SU-DHL-6 (cell line): ENCODE results near the gene PPIP5K2.

Source experiments
- H2AFZ ChIP-seq: fragments of 200-600 bp; sonication (generic); 2 replicates; pipeline ENCODE4 v1.6.1; 2014; ENCODE audit warnings: low read depth, mild to moderate bottlenecking, moderate library complexity, mixed read lengths, antibody characterized with exemption, low read length; ENCODE audit not compliant: severe bottlenecking
- H3F3A ChIP-seq: fragments of 200-600 bp; shearing (Covaris generic); 2 replicates; pipeline ENCODE4 v1.6.0; 2016; ENCODE audit warnings: antibody characterized with exemption, mild to moderate bottlenecking; ENCODE audit not compliant: insufficient read depth
- H3K27ac ChIP-seq: fragments of 200-600 bp; sonication (generic); 2 replicates; pipeline ENCODE4 v1.5.1; 2016; ENCODE audit warnings: low read depth, mild to moderate bottlenecking, low read length, moderate library complexity, mixed read lengths
- H3K27me3 ChIP-seq: fragments of 200-600 bp; sonication (generic), shearing (Covaris generic); 2 replicates; pipeline ENCODE4 v1.6.0; 2014; ENCODE audit warnings: mild to moderate bottlenecking, low read length
- H3K36me3 ChIP-seq: fragments of 200-600 bp; sonication (generic); 2 replicates; pipeline ENCODE4 v1.6.1; 2014; ENCODE audit warnings: mild to moderate bottlenecking, low read length, mixed read lengths
- H3K4me2 ChIP-seq: fragments of 300-600, 200-600 bp; shearing (Covaris generic), sonication (generic); 2 replicates; pipeline ENCODE4 v1.6.0; 2014; ENCODE audit warnings: low read length, low read depth, mild to moderate bottlenecking; ENCODE audit not compliant: poor library complexity, severe bottlenecking
- H3K4me3 ChIP-seq: fragments of 200-600 bp; sonication (generic); 2 replicates; pipeline ENCODE4 v1.5.1; 2014; ENCODE audit warnings: antibody characterized with exemption, low read length, mild to moderate bottlenecking, mixed read lengths; ENCODE audit not compliant: insufficient read depth, poor library complexity, severe bottlenecking
- H3K79me2 ChIP-seq: fragments of 200-600 bp; sonication (generic); 2 replicates; pipeline ENCODE4 v1.6.1; 2014; ENCODE audit warnings: mild to moderate bottlenecking, low read length, moderate library complexity; ENCODE audit not compliant: insufficient read depth
- H3K9ac ChIP-seq: fragments of 200-600 bp; sonication (generic); 2 replicates; pipeline ENCODE4 v1.7.0; 2014; ENCODE audit warnings: mild to moderate bottlenecking, low read length
- H3K9me2 ChIP-seq: fragments of 200-600 bp; sonication (generic); replicated peaks from 2 replicates; pipeline ENCODE4 v1.6.1; 2014; ENCODE audit warnings: low read length; ENCODE audit not compliant: insufficient read depth
- H3K9me3 ChIP-seq: fragments of 200-600 bp; sonication (generic); 2 replicates; pipeline ENCODE4 v1.6.1; 2014; ENCODE audit warnings: low read length, mixed read lengths; ENCODE audit not compliant: insufficient read depth
- H4K20me1 ChIP-seq: fragments of 200-600 bp; sonication (generic); 2 replicates; pipeline ENCODE4 v1.6.1; 2014; ENCODE audit warnings: low read depth, mild to moderate bottlenecking, antibody characterized with exemption, low read length, moderate library complexity, mixed read lengths
- EZH2phosphoT487 ChIP-seq: fragments of 200-600 bp; sonication (generic), shearing (Covaris generic); conservative IDR thresholded peaks from 2 replicates; pipeline ENCODE4 v1.6.1; 2018; ENCODE audit warnings: mild to moderate bottlenecking, antibody characterized with exemption, low read length, moderate library complexity, mixed read lengths
- TF ChIP-seq, protein P1 (sequence below): fragments of 200-600 bp; sonication (generic); IDR thresholded peaks from one replicate; pipeline ENCODE4 v1.5.1; 2017; ENCODE audit warnings: antibody characterized with exemption, mild to moderate bottlenecking, low read length, moderate library complexity; ENCODE audit not compliant: insufficient read depth, poor library complexity, severe bottlenecking

Gene PPIP5K2

DNA sequence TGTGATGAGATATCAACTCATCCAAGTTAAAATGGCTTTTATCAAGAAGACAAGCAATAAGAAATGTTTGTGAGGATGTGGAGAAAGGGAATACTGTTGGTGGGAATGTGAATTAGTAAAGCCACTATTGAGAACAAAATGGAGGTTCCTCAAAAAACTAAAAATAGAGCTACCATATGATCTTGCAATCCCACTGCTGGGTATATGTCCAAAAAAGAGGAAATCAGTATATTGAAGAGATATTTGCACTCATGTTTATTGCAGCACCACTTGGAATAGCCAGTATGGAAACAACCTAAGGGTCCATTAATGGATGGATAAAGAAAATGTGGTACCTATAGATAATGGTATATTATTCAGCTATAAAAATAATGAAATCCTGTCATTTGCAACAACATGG lies 25.1 kb downstream of the PPIP5K2 start:
- Histone ChIP-seq H3K79me2 (no peaks in the 10 kb centered on the region), H2AFZ (no peak overlapping the region), H3K27ac (no peak overlapping the region), H3F3A (peaks cover 5% of the 10 kb centered on the region; the same call in 1 of the 2 replicates), H3K36me3 (peaks cover 15% of the 10 kb centered on the region; the same call in 1 of the 2 replicates), H3K9ac (no peak overlapping the region), H3K4me2 (no peak overlapping the region), H3K4me3 (no peak overlapping the region), H4K20me1 (no peaks in the 10 kb centered on the region), H3K9me2 (no peaks in the 10 kb centered on the region), H3K9me3 (no peaks in the 10 kb centered on the region), H3K27me3 (no peaks in the 10 kb centered on the region)
- TF ChIP-seq EZH2phosphoT487 = no peak
- TF ChIP-seq, protein P1, sequence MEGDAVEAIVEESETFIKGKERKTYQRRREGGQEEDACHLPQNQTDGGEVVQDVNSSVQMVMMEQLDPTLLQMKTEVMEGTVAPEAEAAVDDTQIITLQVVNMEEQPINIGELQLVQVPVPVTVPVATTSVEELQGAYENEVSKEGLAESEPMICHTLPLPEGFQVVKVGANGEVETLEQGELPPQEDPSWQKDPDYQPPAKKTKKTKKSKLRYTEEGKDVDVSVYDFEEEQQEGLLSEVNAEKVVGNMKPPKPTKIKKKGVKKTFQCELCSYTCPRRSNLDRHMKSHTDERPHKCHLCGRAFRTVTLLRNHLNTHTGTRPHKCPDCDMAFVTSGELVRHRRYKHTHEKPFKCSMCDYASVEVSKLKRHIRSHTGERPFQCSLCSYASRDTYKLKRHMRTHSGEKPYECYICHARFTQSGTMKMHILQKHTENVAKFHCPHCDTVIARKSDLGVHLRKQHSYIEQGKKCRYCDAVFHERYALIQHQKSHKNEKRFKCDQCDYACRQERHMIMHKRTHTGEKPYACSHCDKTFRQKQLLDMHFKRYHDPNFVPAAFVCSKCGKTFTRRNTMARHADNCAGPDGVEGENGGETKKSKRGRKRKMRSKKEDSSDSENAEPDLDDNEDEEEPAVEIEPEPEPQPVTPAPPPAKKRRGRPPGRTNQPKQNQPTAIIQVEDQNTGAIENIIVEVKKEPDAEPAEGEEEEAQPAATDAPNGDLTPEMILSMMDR = no peak

DNA sequence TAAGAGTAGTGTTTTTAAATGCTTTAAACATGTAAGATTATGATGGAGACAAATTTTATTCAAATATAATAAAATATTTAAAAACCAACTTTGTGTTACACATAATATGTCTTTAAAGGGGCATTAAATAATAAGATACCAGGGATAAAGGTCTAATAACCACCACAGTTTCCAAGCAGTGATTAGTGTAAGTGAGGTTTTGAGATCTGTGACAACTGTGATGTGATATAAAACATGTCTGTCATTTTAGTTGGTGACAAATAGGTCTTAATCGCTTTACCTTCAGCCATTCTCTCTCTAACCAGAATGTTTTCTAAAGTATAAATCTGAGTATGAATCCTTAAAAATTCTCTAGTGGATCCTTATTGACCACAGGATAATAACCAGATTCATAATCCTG lies 28.1 kb downstream of the PPIP5K2 start:
- TF ChIP-seq EZH2phosphoT487 = no peak
- TF ChIP-seq, protein P1 = no peak
- Histone ChIP-seq H3K9ac (no peak overlapping the region), H4K20me1 (0 out of 2 replicates have a peak, but pooled peaks cover 2% of the 10 kb centered on the region), H2AFZ (no peak overlapping the region), H3K9me3 (no peaks in the 10 kb centered on the region), H3K4me2 (no peak overlapping the region), H3K79me2 (no peaks in the 10 kb centered on the region), H3K27me3 (no peaks in the 10 kb centered on the region), H3K9me2 (no peaks in the 10 kb centered on the region), H3K4me3 (no peak overlapping the region), H3F3A (peaks cover 5% of the 10 kb centered on the region; the same call in 1 of the 2 replicates), H3K27ac (no peak overlapping the region), H3K36me3 (peaks cover 39% of the 10 kb centered on the region)

DNA sequence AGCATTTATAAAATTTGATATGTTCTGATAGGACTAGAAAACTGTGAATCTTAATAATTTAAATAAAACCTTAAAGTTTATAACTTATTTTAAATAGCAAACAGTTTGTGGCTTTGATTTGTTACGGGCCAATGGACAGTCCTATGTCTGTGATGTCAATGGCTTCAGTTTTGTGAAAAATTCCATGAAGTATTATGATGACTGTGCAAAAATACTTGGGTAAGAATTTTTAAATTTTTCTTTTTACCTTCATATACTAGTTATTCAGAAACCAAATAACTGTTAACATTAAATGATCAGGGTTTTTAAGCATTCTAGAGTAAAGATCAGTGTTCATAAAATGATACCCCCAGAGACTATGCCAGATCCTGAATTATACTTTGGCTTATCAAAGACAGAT lies 31.1 kb downstream of the PPIP5K2 start:
- Histone ChIP-seq H3K9me3 (no peaks in the 10 kb centered on the region), H3K9me2 (no peaks in the 10 kb centered on the region), H3K9ac (no peak overlapping the region), H3K4me2 (no peak overlapping the region), H3K79me2 (no peaks in the 10 kb centered on the region), H3K4me3 (no peak overlapping the region), H3F3A (peaks cover 1% of the 10 kb centered on the region; the same call in 1 of the 2 replicates), H2AFZ (no peak overlapping the region), H3K36me3 (peaks cover 64% of the 10 kb centered on the region), H3K27ac (no peak overlapping the region), H4K20me1 (0 out of 2 replicates have a peak, but pooled peaks cover 4% of the 10 kb centered on the region), H3K27me3 (no peaks in the 10 kb centered on the region)
- no peak for TF ChIP-seq EZH2phosphoT487
- TF ChIP-seq, protein P1 = no peak
